GM23248 (cell line): ENCODE data around the gene PTPRF.

Experiments
- EZH2 ChIP-seq: fragments of 200-600 bp; sonication (generic); IDR thresholded peaks from 2 replicates; pipeline ENCODE4 v1.6.1; 2018; ENCODE audit warnings: antibody characterized with exemption, mild to moderate bottlenecking; ENCODE audit not compliant: insufficient read depth, poor library complexity, severe bottlenecking
- EZH2phosphoT487 ChIP-seq: fragments of 200-600 bp; sonication (generic); IDR thresholded peaks from 2 replicates; pipeline ENCODE4 v1.6.1; 2018; ENCODE audit warnings: antibody characterized with exemption, moderate library complexity, mild to moderate bottlenecking, low read depth; ENCODE audit not compliant: insufficient read depth

GRCh38 chr1:43576521-43576920 lies 45.8 kb downstream of the PTPRF start:
- TF ChIP-seq EZH2 (no peak), EZH2phosphoT487 (no peak)
